Measurements from ENCODE around the gene MPST. TPM values are rescaled to one million over a fixed set of nuclear protein-coding genes. Genes with fewer than 3 reads are reported as not detected.

MPST gene
- total and polyA plus RNA-seq, 12 donors, result 7.9 to 332 (median 143) TPM

- Histone ChIP-seq H3K4me1 (replicated peaks in 1 of 2) (peaks cover 0 to 12% of the 10 kb centered on the region in 2 donors), H3K4me3 (peak overlapping the region in 2 of 4 donors; percentile 26 to 48), H3K9me3 (replicated peaks in 1 of 3) (no peaks in the 10 kb centered on the region), H3K36me3 (replicated peaks in 1 of 2) (no peaks in the 10 kb centered on the region), H3K27ac (peak overlapping the region in 2 of 5 donors; percentile 34 to 40), H3K27me3 (no peaks in the 10 kb centered on the region)
- intact Hi-C loops (cut with DNase I), result loop anchor here (5.0 kb wide), 2 partner anchors 105 to 430 kb away; no protein-coding TSS in a partner anchor
- WGBS, 4 donors, result 20 to 33% (median 26%) methylated on average over 6 to 13 of the region's 13 CpGs
- no peak for TF ChIP-seq POLR2A (IDR thresholded peaks at IDR 0.05)
- TF ChIP-seq CTCF (IDR thresholded peaks at IDR 0.05), result peak in 4 of 6 experiments; percentile 9 to 31 (median 20)
- DNase-seq, result peak; percentile 51 to 71 (median 63)
Observed at GRCh38 chr22:36977401-36977861, 42.1 kb upstream of the MPST start.

GRCh38 chr22:36977947-36978660, 41.4 kb upstream of the MPST start:
- Histone ChIP-seq H3K27me3 (no peaks in the 10 kb centered on the region), H3K36me3 (replicated peaks in 1 of 2) (no peaks in the 10 kb centered on the region), H3K4me3 (peak overlapping the region in 2 of 4 donors; percentile 26 to 48), H3K27ac (peak overlapping the region in 2 of 5 donors; percentile 34 to 40), H3K9me3 (replicated peaks in 1 of 3) (no peaks in the 10 kb centered on the region), H3K4me1 (replicated peaks in 1 of 2) (peaks cover 0 to 9% of the 10 kb centered on the region in 2 donors)
- DNase-seq, result peak; percentile 89 to 96 (median 94)
- peak; percentile 91 to 98 (median 97) for TF ChIP-seq CTCF (IDR thresholded peaks at IDR 0.05)
- peak in 1 of 2 donors; percentile 58 for TF ChIP-seq POLR2A (IDR thresholded peaks at IDR 0.05)
- intact Hi-C loops (cut with DNase I), result loop anchor here (2.0 to 5.0 kb wide), 3 partner anchors 106 to 431 kb away; no protein-coding TSS in a partner anchor
- 11 to 13% (median 12%) methylated on average over 18 of the region's 18 CpGs for WGBS, 4 donors

GRCh38 chr22:36979016-36979910, 40.3 kb upstream of the MPST start:
- DNase-seq, result no peak
- no peak overlapping the region for H3K27ac ChIP-seq

More at GRCh38 chr22:36979016-36979910, 40.3 kb upstream of the MPST start:
- TF ChIP-seq POLR2A (IDR thresholded peaks at IDR 0.05) (no peak), CTCF (IDR thresholded peaks at IDR 0.05) (no peak)
- Histone ChIP-seq H3K27me3 (no peaks in the 10 kb centered on the region), H3K36me3 (replicated peaks in 1 of 2) (no peaks in the 10 kb centered on the region), H3K4me3 (no peak overlapping the region), H3K9me3 (replicated peaks in 1 of 3) (no peaks in the 10 kb centered on the region), H3K4me1 (replicated peaks in 1 of 2) (peaks cover 0 to 6% of the 10 kb centered on the region in 2 donors)
- intact Hi-C loops (cut with DNase I), result loop anchor here (2.0 to 5.0 kb wide), 3 partner anchors 107 to 432 kb away; no protein-coding TSS in a partner anchor
- WGBS, 4 donors, result 75 to 84% (median 80%) methylated on average over 12 to 13 of the region's 13 CpGs

All from adrenal gland (tissue), 12 donors.